ENCODE measurements around the gene RGS17.

DNA sequence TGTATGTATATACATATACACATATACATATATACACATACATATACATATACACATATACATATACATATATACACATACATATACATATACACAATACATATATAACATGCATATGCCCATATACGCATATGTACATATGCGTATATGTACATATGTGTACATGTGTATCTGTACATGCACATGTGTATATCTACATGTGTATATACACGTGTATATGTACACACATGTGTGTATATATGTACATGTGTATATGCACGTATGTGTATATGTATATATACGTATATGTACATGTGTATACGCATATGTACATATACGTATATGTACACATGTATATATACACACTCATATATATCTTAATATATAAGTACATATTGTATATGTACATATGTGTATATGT, 60.3 kb downstream of the RGS17 start:
- TF ChIP-seq POLR2A (IDR thresholded peaks at IDR 0.05) = no peak
- TF ChIP-seq, protein P1, sequence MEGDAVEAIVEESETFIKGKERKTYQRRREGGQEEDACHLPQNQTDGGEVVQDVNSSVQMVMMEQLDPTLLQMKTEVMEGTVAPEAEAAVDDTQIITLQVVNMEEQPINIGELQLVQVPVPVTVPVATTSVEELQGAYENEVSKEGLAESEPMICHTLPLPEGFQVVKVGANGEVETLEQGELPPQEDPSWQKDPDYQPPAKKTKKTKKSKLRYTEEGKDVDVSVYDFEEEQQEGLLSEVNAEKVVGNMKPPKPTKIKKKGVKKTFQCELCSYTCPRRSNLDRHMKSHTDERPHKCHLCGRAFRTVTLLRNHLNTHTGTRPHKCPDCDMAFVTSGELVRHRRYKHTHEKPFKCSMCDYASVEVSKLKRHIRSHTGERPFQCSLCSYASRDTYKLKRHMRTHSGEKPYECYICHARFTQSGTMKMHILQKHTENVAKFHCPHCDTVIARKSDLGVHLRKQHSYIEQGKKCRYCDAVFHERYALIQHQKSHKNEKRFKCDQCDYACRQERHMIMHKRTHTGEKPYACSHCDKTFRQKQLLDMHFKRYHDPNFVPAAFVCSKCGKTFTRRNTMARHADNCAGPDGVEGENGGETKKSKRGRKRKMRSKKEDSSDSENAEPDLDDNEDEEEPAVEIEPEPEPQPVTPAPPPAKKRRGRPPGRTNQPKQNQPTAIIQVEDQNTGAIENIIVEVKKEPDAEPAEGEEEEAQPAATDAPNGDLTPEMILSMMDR (IDR thresholded peaks at IDR 0.05) = no peak

Data from uterus (tissue), 2 donors.